NCI-H2081 treated with DMSO at 0.1 percent for 48 hours (cell line): Measurements from ENCODE around the gene CD2.

ENCODE experiments used
- DNase-seq: peaks from one replicate; lab custom pipeline; 2025; lab: John Stamatoyannopoulos, UW

CD2 gene

GRCh38 chr1:116760996-116761665 is 6.9 kb downstream of the CD2 start:
- DNase-seq = no peak

GRCh38 chr1:116762281-116762680 is 8.1 kb downstream of the CD2 start:
- DNase-seq = no peak

- no peak for DNase-seq
These were observed 8.5 kb downstream of the CD2 start for GRCh38 chr1:116762781-116763115.

- no peak for DNase-seq
These were observed 9.0 kb downstream of the CD2 start for GRCh38 chr1:116763116-116763786.

GRCh38 chr1:116763787-116764465 is 9.7 kb downstream of the CD2 start:
- DNase-seq = no peak

- DNase-seq = no peak
These were observed 10.3 kb downstream of the CD2 start for GRCh38 chr1:116764466-116764898.

- no peak for DNase-seq
These were observed 11.0 kb downstream of the CD2 start for GRCh38 chr1:116764906-116765862.

- no peak for DNase-seq
These were observed 11.7 kb downstream of the CD2 start for GRCh38 chr1:116765962-116766361.

- DNase-seq = no peak
These were observed 12.6 kb downstream of the CD2 start for GRCh38 chr1:116766616-116767469.

GRCh38 chr1:116767782-116768382 is 13.7 kb downstream of the CD2 start:
- no peak for DNase-seq

GRCh38 chr1:116768416-116769103 is 14.3 kb downstream of the CD2 start:
- DNase-seq = no peak

GRCh38 chr1:116769104-116769452 is 14.8 kb downstream of the CD2 start:
- DNase-seq = no peak

GRCh38 chr1:116769561-116769977 is 15.3 kb downstream of the CD2 start:
- no peak for DNase-seq

- DNase-seq = no peak
These were observed 15.8 kb downstream of the CD2 start for GRCh38 chr1:116769994-116770393.

GRCh38 chr1:116770625-116771024 is 16.4 kb downstream of the CD2 start:
- DNase-seq = no peak

- DNase-seq = no peak
These were observed 17.9 kb downstream of the CD2 start for GRCh38 chr1:116771997-116772647.

- no peak for DNase-seq
These were observed 18.4 kb downstream of the CD2 start for GRCh38 chr1:116772648-116773045.

- DNase-seq = no peak
These were observed 21.0 kb downstream of the CD2 start for GRCh38 chr1:116775116-116775752.
